GM21528 (cell line): ENCODE measurements around the gene QPRT.
"Not testable (repeated sequence)": the region's sequence is repeated elsewhere in the genome, so short reads cannot be mapped to it uniquely, and the experiment has no call there.

Experiments used
- ATAC-seq: cut with Tn5 transposase; IDR thresholded peaks from one replicate; pipeline ENCODE4 v1.9.1; 2021; ENCODE audit warnings: mild to moderate bottlenecking, moderate library complexity; ENCODE audit not compliant: unreplicated experiment, low FRiP score

The QPRT gene

GRCh38 chr16:29689490-29690351 lies 10.7 kb downstream of the QPRT start:
- ATAC-seq, result not testable (repeated sequence)

- ATAC-seq, result not testable (repeated sequence)
Measured at GRCh38 chr16:29692606-29693005, 13.6 kb downstream of the QPRT start.

GRCh38 chr16:29694384-29695195 lies 15.6 kb downstream of the QPRT start:
- no peak for ATAC-seq

- ATAC-seq, result not testable (repeated sequence)
Measured at GRCh38 chr16:29695675-29696074, 16.7 kb downstream of the QPRT start.

GRCh38 chr16:29696881-29697331 lies 17.9 kb downstream of the QPRT start:
- ATAC-seq, result no peak

- no peak for ATAC-seq
Measured at GRCh38 chr16:29697391-29697790, 18.4 kb downstream of the QPRT start.

- ATAC-seq, result no peak
Measured at GRCh38 chr16:29698042-29698441, 19.1 kb downstream of the QPRT start.

GRCh38 chr16:29698484-29699323 lies 19.7 kb downstream of the QPRT start:
- no peak for ATAC-seq

GRCh38 chr16:29699324-29700219 lies 20.6 kb downstream of the QPRT start:
- no peak for ATAC-seq

- no peak for ATAC-seq
Measured at GRCh38 chr16:29700253-29700987, 21.4 kb downstream of the QPRT start.

- ATAC-seq, result no peak
Measured at GRCh38 chr16:29701214-29701555, 22.2 kb downstream of the QPRT start.

- peak; percentile 29 for ATAC-seq
Measured at GRCh38 chr16:29702269-29702668, 23.3 kb downstream of the QPRT start.

GRCh38 chr16:29705030-29705429 lies 26.1 kb downstream of the QPRT start:
- no peak for ATAC-seq

GRCh38 chr16:29707160-29707559 lies 28.2 kb downstream of the QPRT start:
- ATAC-seq, result not testable (repeated sequence)

- no peak for ATAC-seq
Measured at GRCh38 chr16:29708917-29709600, 30.1 kb downstream of the QPRT start.

GRCh38 chr16:29709657-29710056 lies 30.7 kb downstream of the QPRT start:
- ATAC-seq, result not testable (repeated sequence)

- no peak for ATAC-seq
Measured at GRCh38 chr16:29710227-29711219, 31.5 kb downstream of the QPRT start.
